ENCODE data around the gene RPL13A.

RPL13A gene

GRCh38 chr19:49490287-49491029 lies 3.0 kb downstream of the RPL13A start:
- TF ChIP-seq TCF12 (IDR thresholded peaks at IDR 0.05; ENCODE audit: low read depth): no peak
- no peak for TF ChIP-seq ZBTB7A (IDR thresholded peaks at IDR 0.05; ENCODE audit: low read depth)
- TF ChIP-seq REST (IDR thresholded peaks at IDR 0.05; ENCODE audit: low read depth): no peak
- no peak for TF ChIP-seq FOXM1 (IDR thresholded peaks at IDR 0.05; ENCODE audit: borderline replicate concordance, low read depth)
- TF ChIP-seq RAD21 (IDR thresholded peaks at IDR 0.05; ENCODE audit: low read depth): no peak
- TF ChIP-seq EGR1 (IDR thresholded peaks at IDR 0.05): no peak
- no peak for TF ChIP-seq USF1 (IDR thresholded peaks at IDR 0.05)
- TF ChIP-seq YY1 (IDR thresholded peaks at IDR 0.05; ENCODE audit: low read depth): no peak
- TF ChIP-seq TAF1 (IDR thresholded peaks at IDR 0.05; ENCODE audit: low read depth): no peak
- TF ChIP-seq TEAD4 (IDR thresholded peaks at IDR 0.05): no peak
- TF ChIP-seq NFIC (IDR thresholded peaks at IDR 0.05): no peak
- TF ChIP-seq CEBPB (IDR thresholded peaks at IDR 0.05): no peak

GRCh38 chr19:49491030-49491803 lies 3.8 kb downstream of the RPL13A start:
- TF ChIP-seq USF1 (IDR thresholded peaks at IDR 0.05) (no peak), TEAD4 (IDR thresholded peaks at IDR 0.05) (no peak), YY1 (IDR thresholded peaks at IDR 0.05; ENCODE audit: low read depth) (no peak), CEBPB (IDR thresholded peaks at IDR 0.05) (no peak), TCF12 (IDR thresholded peaks at IDR 0.05; ENCODE audit: low read depth) (no peak), TAF1 (IDR thresholded peaks at IDR 0.05; ENCODE audit: low read depth) (no peak), REST (IDR thresholded peaks at IDR 0.05; ENCODE audit: low read depth) (no peak), RAD21 (IDR thresholded peaks at IDR 0.05; ENCODE audit: low read depth) (no peak), MAX (IDR thresholded peaks at IDR 0.05) (no peak), ZBTB7A (IDR thresholded peaks at IDR 0.05; ENCODE audit: low read depth) (no peak), EP300 (IDR thresholded peaks at IDR 0.05; ENCODE audit: borderline replicate concordance) (no peak), CREB1 (IDR thresholded peaks at IDR 0.05; ENCODE audit: low read depth) (no peak), NFIC (IDR thresholded peaks at IDR 0.05) (no peak), FOXM1 (IDR thresholded peaks at IDR 0.05; ENCODE audit: borderline replicate concordance, low read depth) (no peak)

- no peak for TF ChIP-seq CREB1 (IDR thresholded peaks at IDR 0.05; ENCODE audit: low read depth)
- TF ChIP-seq ZBTB7A (IDR thresholded peaks at IDR 0.05; ENCODE audit: low read depth): no peak
- TF ChIP-seq YY1 (IDR thresholded peaks at IDR 0.05; ENCODE audit: low read depth): no peak
- TF ChIP-seq EP300 (IDR thresholded peaks at IDR 0.05; ENCODE audit: borderline replicate concordance): no peak
- TF ChIP-seq TCF12 (IDR thresholded peaks at IDR 0.05; ENCODE audit: low read depth): no peak
- TF ChIP-seq TEAD4 (IDR thresholded peaks at IDR 0.05): no peak
- TF ChIP-seq REST (IDR thresholded peaks at IDR 0.05; ENCODE audit: low read depth): no peak
- TF ChIP-seq CEBPB (IDR thresholded peaks at IDR 0.05): no peak
- TF ChIP-seq EGR1 (IDR thresholded peaks at IDR 0.05): no peak
- TF ChIP-seq NFIC (IDR thresholded peaks at IDR 0.05): no peak
- TF ChIP-seq FOXM1 (IDR thresholded peaks at IDR 0.05; ENCODE audit: borderline replicate concordance, low read depth): no peak
- TF ChIP-seq USF1 (IDR thresholded peaks at IDR 0.05): no peak
- no peak for TF ChIP-seq TAF1 (IDR thresholded peaks at IDR 0.05; ENCODE audit: low read depth)
- no peak for TF ChIP-seq RAD21 (IDR thresholded peaks at IDR 0.05; ENCODE audit: low read depth)
- TF ChIP-seq MAX (IDR thresholded peaks at IDR 0.05): no peak
These were observed 4.6 kb downstream of the RPL13A start for GRCh38 chr19:49491804-49492572.

Data from Ishikawa (cell line).